Left cardiac atrium (tissue), 4 donors: ENCODE measurements around the gene MRPS10. TPM values are rescaled to one million over a fixed set of nuclear protein-coding genes. Genes with fewer than 3 reads are reported as not detected.

Experiments used
- ATAC-seq, 2 donors: fragments of 200-7000 bp; cut with Tn5 transposase; one replicate each; pipeline ENCODE4 v1.9.1; 2020; ENCODE audit warnings: mild to moderate bottlenecking in 2 of 2, moderate library complexity in 2 of 2
- DNase-seq: peaks from one replicate; pipeline ENCODE4 v3.0.0-alpha.2; 2020
- intact Hi-C, 2 donors: fragments of 100-400 bp; cut with DNase I; formaldehyde crosslinking; loops; one replicate each; pipeline versions ENCODE4 v1.14.1 to v1.15.1; 2022 to 2023
- long read RNA-seq: library from polyadenylated mRNA; unstranded; transcript quantifications from one replicate; pipeline ENCODE4 v2.0.0, GENCODE V29; 2021
- total RNA-seq, 2 donors: library from RNA; stranded (reverse); fragmentation: NEBNext Ultra II Directional; extraction: Animal tissue kit (Norgen Biotek cat#: 25700); gene quantifications; one replicate each; pipeline ENCODE4 v1.2.1, GENCODE V29; 2021
- donor health status: DM: no; HTN: yes; CAD: no.
- donor health status: DM: no; HTN: yes; CAD: no; lungs with severe emphysema.
- donor health status: DM: yes; HTN: yes; CAD: no.
- donor health status: Dilated cardiomyopathy.

MRPS10 gene
- total RNA-seq: 10 to 100 TPM; 39.2 to 44.2 TPM
- long read RNA-seq, transcript MRPS10-201 (7 exons, 2,110 nt): major isoform, 164 of 192 reads
- long read RNA-seq, partial matches to known transcripts: 1 of 192 reads
- long read RNA-seq, other reads (novel, unspliced or antisense): 27 of 192 reads

DNA sequence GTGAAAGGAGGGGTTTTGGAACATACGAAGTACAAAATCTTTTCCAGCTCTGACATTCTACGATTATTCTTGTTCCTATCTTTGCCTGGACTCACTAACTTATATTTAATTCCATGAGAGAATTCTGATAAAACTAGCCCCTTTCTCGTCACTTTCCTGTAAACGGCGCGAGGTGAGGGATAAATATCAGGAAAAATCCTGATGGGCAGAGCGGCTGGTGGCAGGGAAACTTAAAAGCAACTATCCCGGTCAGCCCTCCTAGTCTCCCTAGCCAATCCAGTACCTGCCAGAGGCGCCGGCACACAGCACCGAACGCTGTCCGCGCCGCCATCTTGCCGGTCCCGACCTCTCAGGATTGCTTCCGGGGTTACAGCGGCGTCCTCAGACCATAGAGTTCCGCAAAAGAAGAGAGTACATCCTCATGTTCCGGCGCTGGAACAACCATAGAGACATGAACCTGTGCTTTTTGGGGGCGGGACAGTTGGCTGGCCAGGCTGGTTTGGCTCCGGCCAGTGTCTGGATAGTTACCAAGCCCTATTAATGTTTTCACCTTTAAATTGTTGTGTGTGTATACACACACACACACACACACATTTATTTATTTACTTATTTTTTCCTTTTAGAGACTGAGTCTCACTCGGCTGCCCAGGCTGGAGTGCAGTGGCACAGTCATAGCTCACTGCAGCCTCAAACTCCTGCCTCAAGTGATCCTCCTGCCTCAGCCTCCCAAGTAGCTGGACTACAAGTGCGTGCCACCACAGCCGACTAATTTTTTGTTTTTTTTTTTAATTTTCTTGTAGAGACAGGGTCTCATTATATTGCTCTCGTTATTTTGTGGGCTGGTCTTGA is at the start of gene MRPS10:
MRPS10 (minus strand) TSS at position 343 of the 849 bp plus-strand sequence; CDS start at position 331, 12 bp downstream.
- intact Hi-C loops: loop anchor here in 1 of 2 donors (10.0 kb wide), 1 partner anchor 433 kb away; the partner anchor contains the start of genes PRICKLE4 and TOMM6
- ATAC-seq (peak; percentile 100), DNase-seq (peak; percentile 93)

DNA sequence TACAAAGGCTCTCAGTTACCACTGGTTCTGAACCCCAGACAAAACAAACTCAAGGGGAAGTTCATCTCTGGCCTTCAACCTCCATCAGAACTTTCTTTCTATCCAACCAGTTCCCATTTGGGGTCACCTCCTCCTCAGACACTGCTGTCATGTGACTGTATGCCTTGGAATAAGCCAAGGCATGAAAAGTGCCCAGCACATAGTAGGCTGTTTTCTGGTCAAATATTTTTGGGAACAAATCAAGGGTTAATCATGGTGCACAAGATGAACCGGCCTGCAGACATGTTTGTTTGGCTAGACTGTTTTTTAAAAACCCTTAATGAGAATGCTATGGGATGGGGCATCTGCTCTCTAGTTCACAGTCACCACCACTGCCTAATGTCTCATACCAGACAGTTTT is 48.9 kb upstream of the MRPS10 start:
- ATAC-seq (no peak), DNase-seq (no peak)
- intact Hi-C loops: loop anchor here in 1 of 2 donors (10.0 kb wide), 2 partner anchors 188 to 268 kb away; partner anchors contain the start of gene TRERF1

DNA sequence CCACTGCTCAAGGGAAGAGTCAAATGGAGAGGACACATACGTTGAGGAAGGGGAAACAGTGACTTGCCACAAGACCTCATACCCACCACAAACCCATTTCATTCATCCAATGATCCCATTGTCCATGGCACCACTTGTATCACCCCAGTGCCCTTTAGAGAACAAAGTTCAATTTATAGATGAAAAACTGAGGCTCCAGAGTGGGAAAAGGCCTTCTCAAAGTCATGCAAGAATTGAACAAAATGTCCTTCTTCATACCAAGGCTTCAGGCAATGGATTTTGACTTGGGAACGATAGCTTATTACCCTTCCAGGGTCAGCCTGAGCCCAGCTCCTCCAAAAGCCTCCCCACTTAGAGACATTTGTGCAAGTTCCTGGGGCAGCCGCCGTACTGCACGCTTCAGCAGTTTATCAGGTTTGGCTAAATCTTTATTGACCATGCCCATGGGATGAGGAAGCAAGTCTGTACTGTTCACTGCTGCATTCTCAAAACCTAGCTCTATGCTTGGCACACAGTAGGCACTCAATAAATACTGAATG is 47.3 kb upstream of the MRPS10 start:
- no peak for ATAC-seq
- no peak for DNase-seq
- intact Hi-C loops: loop anchor here in 1 of 2 donors (10.0 kb wide), 2 partner anchors 190 to 270 kb away; partner anchors contain the start of gene TRERF1

DNA sequence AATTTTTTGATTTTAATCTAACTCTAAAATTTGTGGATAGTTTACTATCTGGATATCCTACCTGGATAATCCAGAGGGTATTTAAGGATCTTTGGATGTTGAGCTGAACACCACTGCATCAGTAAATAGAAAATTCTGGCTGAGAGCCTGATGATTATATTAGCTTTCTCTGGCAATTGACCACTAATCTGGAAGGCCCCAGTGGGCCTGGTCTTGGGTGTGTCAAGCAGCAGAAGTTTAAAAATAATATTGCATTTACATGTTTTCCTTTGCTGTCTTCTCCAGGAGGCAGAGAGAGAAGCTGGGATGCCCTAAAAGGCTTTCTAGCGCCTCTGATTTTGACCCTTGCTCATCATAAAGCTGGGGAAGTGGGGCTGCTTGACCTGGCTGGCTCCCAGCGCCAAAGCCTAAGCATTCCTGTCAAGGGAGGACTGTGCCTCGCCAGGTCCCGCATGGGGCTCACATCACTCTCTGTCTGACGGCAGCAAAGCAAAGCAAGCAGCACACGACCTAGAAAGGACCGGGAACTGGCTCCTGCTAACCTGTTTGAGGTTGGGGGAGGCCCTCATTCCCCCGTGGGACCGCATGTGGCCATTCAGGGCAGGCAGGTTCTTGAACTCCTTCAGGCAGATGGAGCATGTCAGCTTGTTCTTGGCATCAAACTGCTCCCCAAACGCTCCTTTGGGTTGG is 46.6 kb upstream of the MRPS10 start:
- intact Hi-C loops: loop anchor here in 1 of 2 donors (10.0 kb wide), 2 partner anchors 190 to 270 kb away; partner anchors contain the start of gene TRERF1
- DNase-seq (no peak), ATAC-seq (no peak)

DNA sequence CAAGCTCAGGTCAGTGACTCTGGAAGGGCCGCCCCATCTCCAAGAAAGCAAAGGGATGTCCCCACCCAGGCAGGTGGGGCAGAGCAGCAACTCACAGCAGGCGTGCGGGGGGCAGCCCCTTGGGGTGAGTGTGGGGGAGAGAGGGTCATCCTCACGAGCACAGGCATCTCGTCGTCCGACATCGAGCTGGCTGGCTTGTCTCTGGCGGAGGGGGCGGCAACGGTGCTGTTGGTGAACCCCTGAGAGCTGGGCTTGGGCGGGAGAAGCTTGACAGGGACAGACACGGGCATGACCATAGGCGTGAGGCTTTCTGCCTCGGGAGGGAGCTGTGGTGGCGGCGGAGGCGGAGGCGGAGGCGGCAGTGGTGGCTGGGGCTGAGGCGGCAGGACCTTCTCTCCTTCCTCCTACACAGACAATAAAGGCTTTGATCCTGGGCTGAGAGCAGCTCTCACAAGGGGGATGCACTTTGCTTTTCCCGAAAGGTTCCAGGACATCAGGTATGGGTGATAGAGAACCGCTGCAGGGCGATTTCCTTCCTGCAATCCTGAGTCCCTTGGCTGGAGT is 45.6 kb upstream of the MRPS10 start:
- DNase-seq (no peak), ATAC-seq (no peak)
- intact Hi-C loops: loop anchor here in 1 of 2 donors (10.0 kb wide), 2 partner anchors 192 to 272 kb away; partner anchors contain the start of gene TRERF1

DNA sequence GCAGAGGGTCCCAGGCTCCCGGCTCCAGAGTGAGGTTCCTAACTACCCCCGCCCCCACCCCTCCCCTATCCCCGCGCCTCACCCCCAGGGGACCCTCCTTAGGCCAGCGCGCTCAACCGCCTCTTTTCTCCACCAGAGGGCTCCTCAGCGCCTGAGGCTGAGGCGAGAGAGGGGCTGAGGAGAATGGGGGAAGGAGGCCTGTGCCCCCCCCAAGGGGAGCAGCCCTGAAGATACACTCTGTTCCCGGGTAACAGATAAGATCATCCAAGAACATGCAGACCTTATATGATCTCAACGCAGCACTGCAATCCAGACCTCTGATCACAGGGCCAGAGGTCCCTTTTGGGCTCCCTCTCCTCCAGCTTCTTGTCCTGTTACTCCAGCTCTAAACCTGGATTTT is 43.3 kb upstream of the MRPS10 start:
- intact Hi-C loops: loop anchor here in 1 of 2 donors (10.0 kb wide), 2 partner anchors 194 to 274 kb away; partner anchors contain the start of gene TRERF1
- DNase-seq (peak; percentile 43), ATAC-seq (peak; percentile 70 to 76)

DNA sequence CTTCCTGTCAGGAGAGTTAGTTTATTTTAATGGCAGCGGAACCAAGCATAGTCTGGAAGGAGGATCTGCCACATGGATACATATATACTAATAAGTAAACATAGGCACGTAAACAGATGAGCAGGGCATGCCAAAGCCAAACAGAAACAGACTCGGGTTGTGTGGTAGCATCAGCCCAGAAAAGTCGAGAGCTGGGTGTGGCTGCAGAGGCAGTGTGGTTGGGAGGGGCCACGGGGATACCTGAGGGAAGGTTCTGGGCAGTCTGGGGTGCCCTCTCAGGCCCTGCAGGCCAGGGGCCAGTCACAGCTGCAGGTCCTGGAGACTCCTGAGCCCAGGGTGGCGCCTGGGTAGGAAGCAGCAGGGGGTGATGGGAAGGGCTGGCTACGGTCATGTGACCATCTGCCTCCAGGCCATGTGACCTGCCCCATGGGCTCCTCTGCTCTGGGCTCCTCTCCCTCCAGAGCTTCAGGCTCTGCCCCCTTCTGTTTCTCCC is 42.8 kb upstream of the MRPS10 start:
- no peak for DNase-seq
- intact Hi-C loops: loop anchor here in 1 of 2 donors (10.0 kb wide), 2 partner anchors 194 to 274 kb away; partner anchors contain the start of gene TRERF1

DNA sequence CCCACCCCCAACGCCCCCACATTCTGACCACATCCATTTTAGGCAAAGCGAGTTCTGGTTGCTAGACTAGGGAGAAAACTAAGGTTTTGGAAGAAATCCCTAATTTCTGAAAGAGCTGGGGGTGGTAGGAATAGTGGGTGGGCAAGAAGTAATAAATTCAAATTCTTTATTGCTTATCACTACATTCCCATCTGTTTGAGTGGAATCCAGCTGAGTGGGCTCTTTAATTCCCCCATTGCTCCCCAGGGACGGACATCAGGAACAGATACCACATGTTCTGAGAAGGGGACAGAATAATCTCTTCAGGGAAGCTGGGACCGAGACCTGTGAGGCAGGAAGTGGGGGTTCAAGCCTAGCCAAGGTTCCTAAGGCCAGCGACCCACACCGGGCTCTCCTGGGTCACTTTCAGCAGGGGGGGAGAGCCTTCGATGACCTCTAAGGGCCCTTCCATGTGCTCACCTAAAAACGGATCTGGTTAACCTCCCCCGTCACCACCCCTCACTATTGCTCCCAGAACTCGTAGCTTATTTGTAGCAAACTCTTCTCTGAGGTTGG is 42.3 kb upstream of the MRPS10 start:
- ATAC-seq (no peak), DNase-seq (no peak)
- intact Hi-C loops: loop anchor here in 1 of 2 donors (10.0 kb wide), 2 partner anchors 195 to 275 kb away; partner anchors contain the start of gene TRERF1

More for the DNA sequence above, 42.8 kb upstream of the MRPS10 start:
- peak; percentile 48 to 72 for ATAC-seq

DNA sequence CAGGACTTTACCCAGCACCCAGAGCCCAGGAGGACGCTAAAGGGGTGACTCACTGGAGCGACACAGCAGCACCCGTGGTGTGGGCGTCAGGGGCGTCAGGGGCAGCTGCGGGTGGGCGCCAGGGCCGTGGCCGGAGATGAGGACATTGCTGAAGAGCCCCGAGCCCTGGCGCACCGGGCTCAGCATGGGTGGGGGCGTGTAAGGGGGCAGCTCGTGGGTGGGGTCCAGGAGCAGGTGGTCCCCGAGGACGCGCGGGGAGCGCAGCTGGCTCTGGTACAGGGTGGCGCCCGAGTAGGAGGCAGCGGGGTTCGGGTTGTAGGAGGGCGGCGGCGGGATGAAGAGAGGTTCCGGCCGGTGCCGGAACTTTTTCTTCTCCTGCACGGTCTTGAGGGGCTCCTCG is 41.6 kb upstream of the MRPS10 start:
- no peak for ATAC-seq
- intact Hi-C loops: no loop called here
- DNase-seq: no peak

DNA sequence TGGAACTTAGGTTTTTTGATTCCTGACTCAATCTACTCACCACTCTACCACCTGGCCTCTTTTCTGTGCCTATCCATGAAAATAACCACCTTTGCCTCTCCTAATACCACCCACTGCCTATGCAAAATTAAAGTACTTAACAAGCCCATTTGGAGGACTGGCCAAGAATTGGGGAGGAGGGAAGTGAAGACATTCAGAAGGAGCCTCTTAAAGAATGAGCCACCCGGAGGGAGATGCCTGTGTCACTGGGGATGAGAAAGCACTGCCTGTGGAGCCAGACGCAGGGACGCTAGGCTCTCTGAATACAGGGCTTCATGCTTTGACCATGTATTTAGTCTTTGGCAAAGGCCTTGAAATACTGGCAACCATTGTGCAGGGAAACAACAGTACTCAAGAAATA is 40.0 kb upstream of the MRPS10 start:
- ATAC-seq (no peak), DNase-seq (no peak)
- intact Hi-C loops: no loop called here

DNA sequence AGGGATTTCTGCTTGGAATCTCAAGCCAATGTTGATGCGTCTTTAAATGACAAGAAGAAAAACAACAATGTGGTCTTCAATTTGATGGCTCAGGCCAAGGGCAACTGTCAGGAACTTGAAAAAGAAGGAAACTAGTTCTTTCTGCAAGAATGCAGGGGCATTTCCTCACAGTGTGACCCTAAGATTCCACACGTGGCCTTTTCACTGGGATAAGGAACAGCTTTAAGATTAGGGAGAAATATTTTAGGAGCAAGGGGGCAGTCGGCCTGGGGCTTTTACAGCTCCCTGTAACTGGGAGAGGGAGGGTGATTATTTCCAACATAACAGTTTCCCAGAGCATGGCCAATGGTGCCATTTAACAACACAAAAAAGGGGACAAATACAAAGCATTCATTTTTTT is 39.4 kb upstream of the MRPS10 start:
- ATAC-seq: no peak
- intact Hi-C loops: no loop called here
- no peak for DNase-seq

DNA sequence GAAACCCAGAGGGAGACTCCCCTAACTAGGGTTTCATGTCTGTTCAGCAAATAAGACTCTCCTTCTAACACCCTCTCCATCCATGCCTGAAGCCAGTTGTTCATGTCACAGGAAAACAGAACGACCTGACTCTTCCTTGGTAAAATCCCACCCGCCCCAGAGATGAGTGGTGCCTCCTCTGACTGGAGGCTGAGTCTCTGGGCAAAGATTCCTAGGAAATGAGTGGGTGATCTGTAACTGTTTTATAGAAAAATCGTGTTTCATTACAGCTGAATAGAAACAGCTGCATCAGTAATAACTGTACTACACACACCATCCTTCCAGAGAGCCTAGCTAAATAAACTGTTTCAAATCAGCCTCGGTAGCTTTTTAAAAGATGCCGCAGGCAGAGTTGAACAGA is 37.4 kb upstream of the MRPS10 start:
- ATAC-seq (no peak), DNase-seq (no peak)
- intact Hi-C loops: no loop called here

DNA sequence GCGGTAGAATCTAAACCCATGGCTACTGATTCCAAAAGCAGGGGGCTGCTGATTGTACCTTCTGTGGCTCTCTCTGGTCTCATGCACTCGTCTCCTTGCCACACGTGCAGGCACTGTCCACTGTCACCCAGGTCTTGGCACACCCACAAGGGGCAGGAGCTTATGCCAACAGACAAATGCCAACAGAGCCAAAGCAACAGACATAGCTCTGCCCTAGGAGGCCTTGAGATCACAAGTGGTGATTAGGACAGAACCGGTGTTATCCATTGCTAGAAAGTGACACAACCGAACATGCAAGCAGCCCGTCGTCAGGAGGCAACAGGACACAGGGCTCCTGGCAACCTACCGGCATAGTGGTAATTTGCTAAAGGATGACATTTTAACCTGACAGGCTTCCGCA is 36.8 kb upstream of the MRPS10 start:
- ATAC-seq: no peak
- intact Hi-C loops: no loop called here
- no peak for DNase-seq

DNA sequence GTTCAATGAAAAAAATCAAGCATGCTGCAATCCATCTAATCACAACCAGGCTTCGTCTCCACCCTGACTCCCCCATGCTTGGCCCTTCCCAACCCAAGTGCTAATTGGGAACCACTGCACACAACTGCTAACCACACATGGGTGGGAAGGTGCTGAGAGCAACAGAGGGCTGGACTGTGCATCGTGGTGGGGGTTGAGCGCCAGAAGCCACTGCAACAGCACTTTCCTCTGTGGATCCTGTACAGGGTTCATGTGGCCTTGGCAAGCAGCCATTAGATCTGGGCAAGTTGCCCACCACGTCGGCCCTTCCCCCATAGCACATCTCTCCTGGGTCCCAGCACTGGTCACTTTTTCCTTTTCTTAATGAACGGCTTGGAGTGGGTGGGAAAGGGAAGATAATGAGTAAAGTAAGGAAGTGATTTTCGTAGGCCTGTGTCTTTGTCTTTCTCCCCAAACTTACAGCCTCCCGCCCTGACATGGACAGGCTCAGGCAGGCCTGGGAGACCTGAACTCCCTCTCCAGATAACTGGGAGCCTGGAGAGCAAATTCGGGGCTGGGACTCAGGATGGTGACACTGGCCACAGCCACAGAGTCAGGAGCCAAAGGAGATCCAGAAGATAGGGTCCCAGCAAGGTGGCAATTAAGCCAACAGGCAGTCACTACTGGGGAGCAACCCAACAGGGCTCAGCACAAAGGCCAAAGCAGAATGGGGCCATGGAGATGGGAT is 34.4 kb upstream of the MRPS10 start:
- intact Hi-C loops: no loop called here
- ATAC-seq (peak; percentile 86), DNase-seq (peak; percentile 63)

DNA sequence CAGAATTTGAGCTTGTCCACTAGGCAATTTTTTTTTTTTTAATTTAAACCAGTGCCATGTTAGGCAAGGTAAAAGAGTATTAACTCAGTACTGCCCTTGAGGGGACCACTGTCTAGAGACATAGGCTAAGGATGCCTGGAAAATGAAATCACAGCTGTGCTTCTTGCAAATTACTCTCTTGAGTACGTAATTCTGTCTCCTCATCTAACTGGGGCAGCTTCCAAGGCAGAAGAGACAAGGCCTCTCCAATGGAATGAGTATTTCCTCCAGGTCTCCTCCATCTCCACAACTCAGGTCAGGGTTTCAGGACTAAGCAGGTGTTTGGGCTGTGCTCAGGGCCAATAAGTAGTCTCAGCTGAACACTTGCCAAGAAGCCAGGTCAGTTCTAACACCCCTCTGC is 33.8 kb upstream of the MRPS10 start:
- intact Hi-C loops: no loop called here
- ATAC-seq (peak; percentile 42 to 60), DNase-seq (no peak)

DNA sequence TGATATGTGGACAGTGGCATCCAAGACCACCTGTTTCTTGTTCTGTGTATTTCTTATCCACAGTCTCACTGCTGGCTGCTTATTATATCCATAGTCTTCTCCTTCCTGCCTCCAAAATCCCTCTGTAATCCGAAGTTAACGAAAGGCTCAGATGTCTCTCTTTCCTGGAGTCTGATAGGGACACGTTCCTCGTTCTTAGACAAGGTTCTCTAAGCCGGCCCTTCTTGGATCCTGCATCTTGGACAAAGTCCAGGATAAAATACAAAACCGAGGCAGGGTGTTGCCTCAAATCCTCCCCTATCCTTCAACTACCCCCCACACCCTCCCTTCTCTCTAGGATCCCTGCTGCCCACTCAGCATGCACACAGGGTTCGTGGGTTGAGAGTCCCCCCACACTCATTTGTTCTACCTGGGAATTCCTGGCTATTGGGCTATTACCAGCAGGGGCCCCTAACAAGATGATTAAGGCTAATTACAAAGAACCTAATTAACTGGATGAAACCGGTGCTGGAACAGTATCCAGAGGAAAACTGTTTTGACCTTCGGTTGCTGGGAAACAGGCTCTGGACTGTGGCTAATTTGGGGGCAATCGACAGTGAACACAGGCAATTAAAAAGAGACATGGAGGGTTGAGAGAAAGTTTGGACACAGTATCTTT is 32.7 kb upstream of the MRPS10 start:
- DNase-seq (no peak), ATAC-seq (no peak)
- intact Hi-C loops: no loop called here

DNA sequence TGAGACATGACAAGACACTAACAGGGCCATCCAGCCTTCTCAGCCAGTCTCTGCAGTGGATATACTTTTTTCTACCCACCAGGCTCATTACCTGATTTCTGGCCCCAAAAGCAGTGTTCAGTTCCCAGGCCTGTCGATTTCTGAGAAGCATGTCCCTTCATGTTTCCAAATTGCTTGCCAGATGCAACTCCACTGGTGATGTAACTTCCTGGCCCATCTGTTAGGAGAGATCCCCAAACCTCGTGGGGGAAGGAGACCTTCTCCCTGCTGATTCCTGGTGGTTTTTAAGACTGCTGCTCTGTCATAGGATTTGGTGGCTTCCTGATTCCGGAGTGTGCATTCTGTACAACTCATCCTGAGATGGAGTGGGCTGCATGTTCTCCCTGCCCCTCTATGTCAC is 31.6 kb upstream of the MRPS10 start:
- DNase-seq (no peak), ATAC-seq (no peak)
- intact Hi-C loops: no loop called here
